ENCODE results near the gene TADA3.
A peak's percentile ranks its signal among the peaks of the same experiment; 100 is the strongest.

The TADA3 gene

GRCh38 chr3:9792405-9793160 lies at the start of gene TADA3, which contains the start of gene ARPC4:
TSS of gene TADA3 (minus strand) at chr3:9792473. CDS start at chr3:9791466, 1,007 bp downstream.
TSS of gene ARPC4 (plus strand) at chr3:9793082. CDS start at chr3:9793122, 40 bp downstream.
- peak; percentile 92 for DNase-seq (ENCODE audit: low spot score)

GRCh38 chr3:9841015-9841414 lies 48.7 kb upstream of the TADA3 start:
- DNase-seq (ENCODE audit: low spot score): no peak

GRCh38 chr3:9838856-9839255 lies 46.6 kb upstream of the TADA3 start:
- DNase-seq (ENCODE audit: low spot score): no peak

GRCh38 chr3:9837701-9838582 lies 45.7 kb upstream of the TADA3 start:
- no peak for DNase-seq (ENCODE audit: low spot score)

GRCh38 chr3:9834520-9835380 lies 42.5 kb upstream of the TADA3 start:
- no peak for DNase-seq (ENCODE audit: low spot score)

- DNase-seq (ENCODE audit: low spot score): no peak
Measured at GRCh38 chr3:9833078-9833477, 40.8 kb upstream of the TADA3 start.

GRCh38 chr3:9831253-9831652 lies 39.0 kb upstream of the TADA3 start:
- no peak for DNase-seq (ENCODE audit: low spot score)

- no peak for DNase-seq (ENCODE audit: low spot score)
Measured at GRCh38 chr3:9828801-9829755, 36.8 kb upstream of the TADA3 start.

- DNase-seq (ENCODE audit: low spot score): no peak
Measured at GRCh38 chr3:9826815-9827573, 34.7 kb upstream of the TADA3 start.

- no peak for DNase-seq (ENCODE audit: low spot score)
Measured at GRCh38 chr3:9825451-9826040, 33.3 kb upstream of the TADA3 start.

GRCh38 chr3:9820946-9821345 lies 28.7 kb upstream of the TADA3 start:
- DNase-seq (ENCODE audit: low spot score): peak; percentile 34

GRCh38 chr3:9820543-9820942 lies 28.3 kb upstream of the TADA3 start:
- DNase-seq (ENCODE audit: low spot score): no peak

- no peak for DNase-seq (ENCODE audit: low spot score)
Measured at GRCh38 chr3:9818666-9819335, 26.5 kb upstream of the TADA3 start.

- no peak for DNase-seq (ENCODE audit: low spot score)
Measured at GRCh38 chr3:9817436-9817835, 25.2 kb upstream of the TADA3 start.

- DNase-seq (ENCODE audit: low spot score): no peak
Measured at GRCh38 chr3:9815986-9816385, 23.7 kb upstream of the TADA3 start.

- no peak for DNase-seq (ENCODE audit: low spot score)
Measured at GRCh38 chr3:9812870-9813483, 20.7 kb upstream of the TADA3 start.

- DNase-seq (ENCODE audit: low spot score): no peak
Measured at GRCh38 chr3:9810846-9811245, 18.6 kb upstream of the TADA3 start.

GRCh38 chr3:9810433-9810770 lies 18.1 kb upstream of the TADA3 start:
- no peak for DNase-seq (ENCODE audit: low spot score)

Measured in SW480 (cell line).